ENCODE measurements around the gene MICALL1. TPM values are rescaled to one million over a fixed set of nuclear protein-coding genes. Genes with fewer than 3 reads are reported as not detected.

The MICALL1 gene
- total and polyA plus RNA-seq, 2 of the 13 experiments (the other 11 are each of a cell fraction or from before 2014, with no cell fraction given), result 7.6 to 10.6 TPM

GRCh38 chr22:37968452-37969251 lies 62.6 kb downstream of the MICALL1 start (continued):
- no peak for TF ChIP-seq POGK (CRISPR knock-in tag; conservative IDR thresholded peaks at IDR 0.05)
- no peak for TF ChIP-seq SIX4 (CRISPR knock-in tag; IDR thresholded peaks at IDR 0.05)
- peak; percentile 17; the same call in 1 of the 2 replicates for TF ChIP-seq ATF2 (CRISPR knock-in tag; IDR thresholded peaks at IDR 0.05)
- TF ChIP-seq SOX6 (IDR thresholded peaks at IDR 0.05), result no peak
- peak; percentile 65 for TF ChIP-seq SOX6 (CRISPR knock-in tag; IDR thresholded peaks at IDR 0.05)
- peak; percentile 73; the same call in 1 of the 2 replicates for TF ChIP-seq ZNF746 (CRISPR knock-in tag; IDR thresholded peaks at IDR 0.05)
- no peak for TF ChIP-seq ZNF256 (CRISPR knock-in tag; conservative IDR thresholded peaks at IDR 0.05)
- TF ChIP-seq ZFP91 (CRISPR knock-in tag; IDR thresholded peaks at IDR 0.05; ENCODE audit: borderline replicate concordance), result peak; percentile 31; the same call in 1 of the 2 replicates
- no peak for TF ChIP-seq BCL6 (CRISPR knock-in tag; IDR thresholded peaks at IDR 0.05)
- no peak for TF ChIP-seq HOMEZ (CRISPR knock-in tag; IDR thresholded peaks at IDR 0.05; ENCODE audit: low read depth)
- 0 out of 2 replicates have a peak, but pooled peaks have one; percentile 28 for TF ChIP-seq ZMYM3 (CRISPR knock-in tag; IDR thresholded peaks at IDR 0.05)
- TF ChIP-seq NFRKB (IDR thresholded peaks at IDR 0.05), result no peak
- TF ChIP-seq ZNF614 (CRISPR knock-in tag; IDR thresholded peaks at IDR 0.05; ENCODE audit: borderline replicate concordance), result peak; percentile 22; the same call in 1 of the 2 replicates
- 0 out of 2 replicates have a peak, but pooled peaks have one; percentile 3 for TF ChIP-seq CTCF (CRISPR knock-in tag; IDR thresholded peaks at IDR 0.05)
- TF ChIP-seq, protein P1, sequence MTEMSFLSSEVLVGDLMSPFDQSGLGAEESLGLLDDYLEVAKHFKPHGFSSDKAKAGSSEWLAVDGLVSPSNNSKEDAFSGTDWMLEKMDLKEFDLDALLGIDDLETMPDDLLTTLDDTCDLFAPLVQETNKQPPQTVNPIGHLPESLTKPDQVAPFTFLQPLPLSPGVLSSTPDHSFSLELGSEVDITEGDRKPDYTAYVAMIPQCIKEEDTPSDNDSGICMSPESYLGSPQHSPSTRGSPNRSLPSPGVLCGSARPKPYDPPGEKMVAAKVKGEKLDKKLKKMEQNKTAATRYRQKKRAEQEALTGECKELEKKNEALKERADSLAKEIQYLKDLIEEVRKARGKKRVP (CRISPR knock-in tag; IDR thresholded peaks at IDR 0.05), result no peak
- peak; percentile 50; the same call in 1 of the 2 replicates for TF ChIP-seq ZFY (CRISPR knock-in tag; IDR thresholded peaks at IDR 0.05)
- TF ChIP-seq TCF7 (IDR thresholded peaks at IDR 0.05; ENCODE audit: low read depth), result peak; percentile 75
- TF ChIP-seq ZNF740 (CRISPR knock-in tag; IDR thresholded peaks at IDR 0.05), result peak; percentile 69
- peak; percentile 85 for TF ChIP-seq HNF4G (IDR thresholded peaks at IDR 0.05; ENCODE audit: borderline replicate concordance, low read depth, low read length)
- TF ChIP-seq HNF4G (CRISPR knock-in tag; IDR thresholded peaks at IDR 0.05; ENCODE audit: borderline replicate concordance, low read depth), result no peak
